ENCODE data around the gene RLN3.
"Not testable (repeated sequence)": the region's sequence is repeated elsewhere in the genome, so short reads cannot be mapped to it uniquely, and the experiment has no call there.

The RLN3 gene

DNA sequence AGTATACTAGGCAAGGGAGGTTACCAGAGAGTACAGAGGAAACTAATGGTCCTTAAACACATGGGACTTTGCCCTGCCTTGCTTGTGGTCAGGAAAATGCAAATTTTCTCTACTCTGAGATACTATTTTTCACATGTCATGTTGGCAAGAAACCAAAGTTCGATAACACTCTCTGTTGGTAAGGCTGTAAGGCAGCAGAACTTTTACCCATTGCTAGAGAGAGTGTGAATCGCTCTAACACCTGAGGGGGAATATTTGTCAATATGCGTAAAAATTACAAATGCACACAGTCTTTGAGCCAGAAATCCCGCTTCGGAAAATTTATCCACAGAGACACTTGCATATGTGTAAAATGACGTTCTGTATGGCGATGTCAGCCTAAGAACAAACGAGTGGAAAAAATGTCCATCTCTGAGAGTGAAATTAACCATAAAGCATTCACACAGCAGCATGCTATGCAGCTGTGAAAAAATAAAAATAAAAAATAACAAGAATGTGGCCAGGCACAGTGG is 12.4 kb upstream of the RLN3 start:
- no peak for DNase-seq (ENCODE audit: insufficient read length, low spot score)
- peak; percentile 98 for FAIRE-seq

DNA sequence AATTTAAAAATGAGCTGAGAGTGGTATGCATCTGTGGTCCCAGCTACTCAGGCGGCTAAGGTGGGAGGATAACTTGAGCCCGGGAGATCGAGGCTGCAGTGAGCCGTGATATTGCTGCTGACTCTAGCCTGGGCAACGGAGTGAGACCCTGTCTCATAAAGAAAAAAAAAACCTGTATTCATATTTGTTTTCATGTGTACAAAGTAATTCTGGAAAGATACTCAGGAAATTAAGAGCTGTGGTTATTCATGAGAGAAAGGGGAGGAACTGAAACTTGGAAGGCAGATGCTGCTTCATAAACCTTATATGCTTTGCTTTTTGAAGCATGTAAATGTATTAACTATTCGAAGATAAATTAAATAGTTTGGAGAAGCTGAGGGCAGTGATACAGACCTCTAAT is 8.8 kb upstream of the RLN3 start:
- peak; percentile 61 for FAIRE-seq
- no peak for DNase-seq (ENCODE audit: insufficient read length, low spot score)

DNA sequence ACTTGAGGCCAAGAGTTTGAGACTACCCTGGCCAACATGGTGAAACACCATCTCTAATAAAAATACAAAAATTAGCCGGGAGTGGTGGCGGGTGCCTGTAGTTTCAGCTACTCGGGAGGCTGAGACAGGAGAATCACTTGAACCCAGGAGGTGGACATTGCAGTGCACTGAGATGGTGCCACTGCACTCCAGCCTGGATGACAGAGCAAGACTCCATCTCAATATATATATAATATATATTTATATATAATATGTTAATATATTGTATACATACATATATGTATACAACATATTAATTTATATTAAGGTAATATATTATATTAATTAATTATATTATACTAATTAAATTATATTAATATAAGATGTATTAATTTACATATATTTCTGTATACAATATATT is 8.2 kb upstream of the RLN3 start:
- not testable (repeated sequence) for FAIRE-seq; DNase-seq (ENCODE audit: insufficient read length, low spot score)

DNA sequence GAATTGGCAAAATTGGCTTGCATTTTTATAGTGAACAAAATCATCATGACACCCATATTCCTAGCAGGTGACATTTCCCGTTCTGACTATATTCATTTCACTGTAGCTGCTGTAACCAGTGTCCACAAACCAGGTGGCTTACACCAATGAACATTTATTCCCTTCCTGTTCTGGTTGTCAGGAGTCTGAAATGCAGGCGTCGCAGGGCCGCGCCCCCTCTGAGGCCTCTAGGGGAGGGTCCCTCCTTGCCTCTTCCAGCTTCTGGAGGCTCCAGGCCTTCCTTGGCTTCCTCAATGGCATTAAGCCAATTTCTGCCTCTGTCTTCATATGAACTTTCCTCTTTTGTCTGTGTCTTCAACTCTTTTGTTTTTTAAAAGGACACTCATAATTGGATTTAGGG is 6.5 kb upstream of the RLN3 start:
- no peak for DNase-seq (ENCODE audit: insufficient read length, low spot score)
- FAIRE-seq, result peak; percentile 42

DNA sequence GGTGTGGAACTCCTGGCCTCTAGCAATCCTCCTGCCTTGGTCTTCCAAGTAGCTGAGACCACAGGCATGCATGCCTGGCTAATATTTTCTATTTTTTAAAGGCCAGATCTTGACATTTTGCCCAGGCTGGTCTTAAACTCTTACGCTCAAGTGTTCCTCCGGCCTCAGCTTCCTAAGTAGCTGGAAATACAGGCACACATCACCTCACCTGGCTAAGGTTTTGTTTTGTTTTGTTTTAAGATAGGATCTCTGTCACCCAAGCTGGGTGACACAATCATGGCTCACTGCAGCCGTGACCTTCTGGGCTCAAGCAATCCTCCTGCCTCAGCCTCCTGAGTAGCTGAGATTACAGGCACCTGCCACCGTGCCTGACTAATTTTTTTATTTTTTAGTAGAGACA is 5.5 kb upstream of the RLN3 start:
- FAIRE-seq, result no peak
- no peak for DNase-seq (ENCODE audit: insufficient read length, low spot score)

DNA sequence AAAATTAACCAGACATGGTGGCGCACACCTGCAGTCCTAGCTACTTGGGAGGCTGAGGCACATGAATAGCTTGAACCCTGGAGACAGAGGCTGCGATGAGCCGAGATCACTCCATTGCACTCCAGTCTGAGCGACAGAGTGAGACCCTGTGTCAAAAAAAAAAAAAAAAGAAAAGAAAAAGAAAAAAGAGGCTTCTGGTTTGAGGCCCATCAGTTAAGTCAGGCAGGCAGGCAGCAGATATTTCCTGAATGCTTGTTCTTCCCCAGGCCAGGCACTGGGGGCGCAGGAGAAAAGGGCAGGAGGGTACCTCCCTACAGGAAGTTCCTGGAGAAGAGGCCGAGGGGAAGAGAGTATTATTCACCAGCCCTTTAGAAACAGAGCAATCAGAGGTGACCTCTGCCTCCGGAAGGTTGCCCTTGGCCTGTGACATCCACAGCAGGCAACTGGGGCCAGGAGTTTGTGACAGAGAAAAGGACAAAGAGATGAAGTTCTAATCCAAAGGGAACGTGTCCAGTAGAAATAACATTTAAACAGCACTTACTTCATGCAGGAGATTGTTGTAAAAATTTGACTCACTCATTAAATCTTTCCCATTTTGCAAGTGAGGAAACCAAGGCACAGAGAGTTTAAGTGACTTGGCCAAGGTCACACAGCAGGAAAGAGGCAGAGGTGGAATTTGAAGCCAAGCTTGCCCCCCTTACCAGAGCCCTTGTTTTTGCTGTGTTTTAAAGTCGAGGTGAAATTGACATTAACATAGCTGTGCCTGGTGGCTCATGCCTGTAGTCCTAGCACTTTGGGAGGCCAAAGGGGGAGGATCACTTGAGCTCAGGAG is 4.3 kb upstream of the RLN3 start:
- FAIRE-seq (peak; percentile 31), DNase-seq (ENCODE audit: insufficient read length, low spot score) (no peak)

DNA sequence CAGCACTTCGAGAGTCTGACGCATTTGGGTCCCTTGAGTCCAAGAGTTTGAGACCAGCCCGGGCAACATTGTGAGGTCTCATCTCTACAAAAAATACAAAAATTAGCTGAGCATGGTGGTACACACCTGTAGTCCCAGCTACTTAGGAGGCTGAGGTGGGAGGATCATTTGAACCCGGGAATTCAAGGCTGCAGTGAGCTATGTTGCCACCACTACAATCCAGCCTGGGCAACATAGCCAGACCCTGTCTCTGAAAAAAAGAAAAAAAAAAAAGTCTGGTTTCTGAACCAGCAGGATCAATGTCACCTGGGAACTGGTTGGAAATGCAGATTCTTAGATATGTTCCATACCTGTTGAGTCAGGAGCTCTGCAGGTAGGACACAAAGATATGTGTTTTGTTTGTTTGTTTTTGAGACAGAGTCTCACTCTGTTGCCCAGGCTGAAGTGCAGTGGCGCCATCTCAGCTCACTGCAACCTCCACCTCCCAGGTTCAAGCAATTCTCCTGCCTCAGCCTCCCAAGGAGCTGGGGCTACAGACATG is 1.2 kb upstream of the RLN3 start:
- not testable (repeated sequence) for FAIRE-seq; DNase-seq (ENCODE audit: insufficient read length, low spot score)

DNA sequence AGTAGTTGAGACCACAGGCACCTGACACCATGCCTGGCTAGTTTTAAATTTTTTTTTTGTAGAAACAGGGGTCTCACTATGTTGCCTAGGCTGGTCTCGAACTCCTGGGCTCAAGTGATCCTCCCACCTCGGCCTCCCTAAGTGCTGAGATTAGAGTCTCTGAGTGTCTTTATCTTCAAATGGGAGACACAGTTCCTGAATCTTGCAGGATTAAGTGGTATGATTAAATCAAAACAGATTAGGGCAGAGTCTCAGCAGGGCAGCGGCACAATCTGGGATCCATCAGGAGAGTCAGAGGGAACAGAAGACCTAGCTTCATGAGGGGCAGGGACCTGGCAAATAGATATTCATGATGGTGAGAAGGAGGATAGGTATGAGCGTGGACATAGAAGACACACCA is 953 bp downstream of the RLN3 start:
- DNase-seq (ENCODE audit: insufficient read length, low spot score), result no peak
- FAIRE-seq, result no peak

DNA sequence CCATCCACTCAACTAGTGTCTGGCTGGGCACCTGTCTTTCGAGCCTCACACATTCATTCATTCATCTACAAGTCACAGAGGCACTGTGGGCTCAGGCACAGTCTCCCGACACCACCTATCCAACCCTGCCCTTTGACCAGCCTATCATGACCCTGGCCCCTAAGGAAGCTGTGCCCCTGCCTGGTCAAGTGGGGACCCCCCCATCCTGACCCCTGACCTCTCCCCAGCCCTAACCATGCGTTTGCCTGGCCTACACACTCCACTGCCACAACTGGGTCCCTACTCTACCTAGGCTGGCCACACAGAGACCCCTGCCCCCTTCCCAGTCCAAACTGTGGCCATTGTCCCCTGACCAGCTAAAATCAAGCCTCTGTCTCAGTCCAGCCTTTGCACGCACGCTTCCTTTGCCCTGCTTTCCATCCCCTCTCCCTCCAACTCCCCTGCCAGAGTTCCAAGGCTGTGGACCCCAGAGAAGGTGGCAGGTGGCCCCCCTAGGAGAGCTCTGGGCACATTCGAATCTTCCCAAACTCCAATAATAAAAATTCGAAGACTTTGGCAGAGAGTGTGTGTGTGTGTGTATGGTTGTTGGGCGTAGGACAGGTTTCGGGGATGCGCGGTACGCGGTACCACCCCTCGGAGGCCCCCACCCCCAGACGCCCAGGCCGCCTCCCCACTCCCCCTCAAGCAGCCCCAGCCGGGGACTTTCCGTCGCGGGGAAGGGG is 3.2 kb downstream of the RLN3 start:
- DNase-seq (ENCODE audit: insufficient read length, low spot score) (no peak), FAIRE-seq (no peak)

DNA sequence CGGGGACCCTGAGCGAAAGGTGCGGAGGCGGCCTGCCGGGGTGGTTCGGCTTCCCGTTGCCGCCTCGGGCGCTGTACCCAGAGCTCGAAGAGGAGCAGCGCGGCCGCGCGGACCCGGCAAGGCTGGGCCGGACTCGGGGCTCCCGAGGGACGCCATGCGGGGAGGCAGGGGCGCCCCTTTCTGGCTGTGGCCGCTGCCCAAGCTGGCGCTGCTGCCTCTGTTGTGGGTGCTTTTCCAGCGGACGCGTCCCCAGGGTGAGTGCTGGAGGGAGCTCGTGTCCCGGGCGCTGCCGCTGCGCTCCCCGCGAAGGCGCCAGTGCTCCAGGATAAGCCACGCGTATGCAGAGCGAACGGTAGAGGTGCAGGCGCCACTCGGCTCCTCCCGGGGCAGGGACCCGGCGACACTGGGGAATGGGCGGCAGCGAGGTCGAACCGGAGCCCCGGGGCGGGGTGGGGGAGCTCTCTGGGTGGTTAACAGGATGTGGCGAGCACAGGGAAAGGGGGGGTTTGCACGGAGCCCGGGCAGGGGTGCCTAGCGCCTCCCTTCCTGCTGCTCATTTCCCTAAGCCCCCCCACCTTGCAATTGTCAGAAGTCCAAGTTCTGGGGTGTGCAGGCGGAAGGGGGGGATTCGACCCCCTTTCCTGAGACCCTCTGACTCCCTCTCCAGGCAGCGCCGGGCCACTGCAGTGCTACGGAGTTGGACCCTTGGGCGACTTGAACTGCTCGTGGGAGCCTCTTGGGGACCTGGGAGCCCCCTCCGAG is 4.0 kb downstream of the RLN3 start, which contains the start of gene IL27RA:
Gene IL27RA (plus strand): TSS at position 44 of the 762 bp plus-strand sequence. CDS start 111 bp downstream, at position 155.
- FAIRE-seq (peak; percentile 72), DNase-seq (ENCODE audit: insufficient read length, low spot score) (peak; percentile 73)

DNA sequence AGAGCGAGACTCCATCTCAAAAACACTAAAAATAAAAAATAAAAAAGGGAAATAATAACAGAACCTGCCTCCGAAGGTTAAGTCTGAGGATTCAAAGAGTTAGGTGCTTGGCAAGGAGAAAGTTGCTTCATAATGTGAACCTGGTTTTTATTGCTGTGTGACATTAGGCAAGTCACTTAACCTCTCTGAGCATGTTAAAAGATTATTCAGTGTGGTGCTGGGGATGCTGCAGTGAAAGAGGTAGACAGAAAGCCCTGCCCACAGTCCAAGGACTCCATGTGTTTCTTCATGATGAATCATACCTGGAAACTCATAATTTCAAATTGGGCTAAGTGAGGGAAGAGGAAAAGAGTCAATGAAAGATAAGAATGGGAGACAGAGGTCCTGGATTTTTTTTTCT is 6.0 kb downstream of the RLN3 start:
- FAIRE-seq (no peak), DNase-seq (ENCODE audit: insufficient read length, low spot score) (no peak)

DNA sequence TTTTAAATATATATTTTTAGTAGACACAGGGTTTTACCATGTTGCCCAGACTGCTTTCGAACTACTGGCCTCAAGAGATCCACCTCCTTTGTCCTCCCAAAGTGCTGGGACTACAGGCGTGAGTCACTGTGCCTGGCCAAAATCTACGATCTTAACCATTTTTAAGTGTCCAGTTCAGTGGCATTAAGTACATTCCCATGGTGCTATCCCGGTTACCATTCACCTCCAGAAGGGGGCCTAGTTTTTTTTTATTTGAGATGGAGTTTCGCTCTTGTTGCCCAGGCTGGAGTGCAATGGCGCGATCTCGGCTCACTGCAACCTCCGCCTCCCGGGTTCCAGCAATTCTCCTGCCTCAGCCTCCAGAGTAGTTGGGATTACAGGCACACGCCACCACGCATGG is 7.2 kb downstream of the RLN3 start:
- DNase-seq (ENCODE audit: insufficient read length, low spot score); FAIRE-seq: not testable (repeated sequence)

DNA sequence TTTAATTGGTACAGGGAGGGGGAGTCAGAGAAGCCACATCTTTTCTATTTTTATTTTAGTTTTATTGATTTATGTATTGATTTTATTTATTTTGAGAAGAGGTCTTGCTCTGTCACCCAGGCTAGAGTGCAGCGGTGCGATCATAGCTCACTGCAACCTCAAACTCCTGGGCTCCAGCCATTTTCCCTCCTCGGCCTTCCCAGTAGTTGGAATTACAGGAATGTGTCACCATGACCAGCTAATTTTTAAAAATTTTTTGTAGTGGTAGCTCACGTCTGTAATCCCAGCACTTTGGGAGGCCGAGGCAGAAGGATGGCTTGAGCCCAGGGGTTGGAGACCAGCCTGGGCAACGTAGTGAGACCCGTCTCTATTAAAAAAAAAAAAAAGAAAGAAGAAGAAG is 7.8 kb downstream of the RLN3 start:
- FAIRE-seq (no peak), DNase-seq (ENCODE audit: insufficient read length, low spot score) (no peak)

DNA sequence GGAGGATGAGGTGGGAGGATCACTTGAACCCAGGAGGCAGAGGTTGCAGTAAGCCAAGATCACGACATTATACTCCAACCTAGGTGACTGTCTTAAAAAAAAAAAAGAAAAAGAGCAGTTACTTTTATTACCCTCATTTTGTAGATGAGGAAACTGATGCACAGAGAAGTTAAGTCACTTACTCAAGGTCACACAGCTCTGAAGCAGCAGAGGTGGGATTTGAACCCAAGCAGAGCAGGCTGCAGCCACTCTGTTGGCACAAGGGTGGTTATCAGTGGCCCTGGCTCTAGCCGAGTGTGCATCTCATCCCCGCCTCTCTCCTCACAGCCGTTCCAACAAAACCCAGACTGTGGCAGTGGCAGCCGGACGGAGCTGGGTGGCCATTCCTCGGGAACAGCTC is 11.2 kb downstream of the RLN3 start:
- FAIRE-seq, result no peak
- DNase-seq (ENCODE audit: insufficient read length, low spot score), result no peak

DNA sequence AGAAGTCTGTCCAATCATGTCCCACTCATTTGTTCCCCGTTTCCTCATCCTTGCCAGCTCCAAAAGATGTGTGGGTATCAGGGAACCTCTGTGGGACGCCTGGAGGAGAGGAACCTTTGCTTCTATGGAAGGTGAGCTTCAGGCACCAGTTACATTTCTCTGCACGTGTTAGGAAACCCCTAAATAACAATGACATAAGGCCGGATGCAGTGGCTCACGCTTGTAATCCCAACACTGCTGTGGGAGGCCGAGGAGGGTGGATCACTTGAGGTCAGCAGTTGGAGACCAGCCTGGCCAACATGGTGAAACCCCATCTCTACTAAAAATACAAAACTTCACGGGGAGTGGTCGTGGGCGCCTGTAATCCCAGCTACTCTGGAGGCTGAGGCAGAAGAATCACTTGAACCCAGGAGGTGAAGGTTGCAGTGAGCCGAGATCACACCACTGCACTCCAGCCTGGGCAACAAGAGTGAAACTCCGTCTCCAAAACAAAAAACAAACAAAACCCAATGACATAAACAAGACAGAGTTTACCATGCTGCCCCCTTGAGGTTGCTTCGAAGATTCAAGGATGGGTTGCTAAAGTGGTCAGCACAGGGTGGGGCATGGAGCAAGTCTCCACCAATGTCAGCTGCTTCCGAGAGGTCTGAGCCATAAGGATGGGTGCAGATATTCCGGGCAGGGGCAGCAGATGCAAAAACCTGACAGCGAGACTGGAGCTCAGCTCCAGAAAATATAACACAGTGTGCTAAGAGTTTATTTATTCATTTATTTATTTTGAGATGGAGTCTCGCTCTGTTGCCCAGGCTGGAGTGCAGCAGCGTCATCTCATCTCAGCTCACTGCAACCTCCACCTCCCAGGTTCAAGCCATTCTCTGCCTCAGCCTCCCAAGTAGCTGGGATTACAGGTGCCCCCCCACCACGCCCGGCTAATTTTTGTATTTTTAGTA is 15.0 kb downstream of the RLN3 start:
- DNase-seq (ENCODE audit: insufficient read length, low spot score), result not testable (repeated sequence)

DNA sequence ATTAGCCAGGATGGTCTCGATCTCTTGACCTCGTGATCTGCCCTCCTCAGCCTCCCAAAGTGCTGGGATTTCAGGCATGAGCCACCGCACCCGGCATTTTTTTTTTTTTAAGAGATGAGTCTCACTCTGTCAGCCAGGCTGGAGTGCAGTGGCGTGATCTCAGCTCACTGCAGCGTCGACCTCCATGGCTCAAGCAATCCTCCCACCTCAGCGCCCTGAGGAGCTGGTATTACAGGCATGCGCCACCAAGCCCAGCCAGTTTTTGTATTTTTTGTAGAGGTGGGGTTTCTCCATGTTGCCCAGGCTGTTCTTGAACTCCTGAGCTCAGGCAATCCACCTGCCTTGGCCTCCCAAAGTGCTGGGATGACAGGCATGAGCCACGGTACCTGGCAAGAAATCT is 19.9 kb downstream of the RLN3 start:
- FAIRE-seq; DNase-seq (ENCODE audit: insufficient read length, low spot score): not testable (repeated sequence)

More for the DNA sequence above, 15.0 kb downstream of the RLN3 start:
- peak; percentile 93 for FAIRE-seq

DNA sequence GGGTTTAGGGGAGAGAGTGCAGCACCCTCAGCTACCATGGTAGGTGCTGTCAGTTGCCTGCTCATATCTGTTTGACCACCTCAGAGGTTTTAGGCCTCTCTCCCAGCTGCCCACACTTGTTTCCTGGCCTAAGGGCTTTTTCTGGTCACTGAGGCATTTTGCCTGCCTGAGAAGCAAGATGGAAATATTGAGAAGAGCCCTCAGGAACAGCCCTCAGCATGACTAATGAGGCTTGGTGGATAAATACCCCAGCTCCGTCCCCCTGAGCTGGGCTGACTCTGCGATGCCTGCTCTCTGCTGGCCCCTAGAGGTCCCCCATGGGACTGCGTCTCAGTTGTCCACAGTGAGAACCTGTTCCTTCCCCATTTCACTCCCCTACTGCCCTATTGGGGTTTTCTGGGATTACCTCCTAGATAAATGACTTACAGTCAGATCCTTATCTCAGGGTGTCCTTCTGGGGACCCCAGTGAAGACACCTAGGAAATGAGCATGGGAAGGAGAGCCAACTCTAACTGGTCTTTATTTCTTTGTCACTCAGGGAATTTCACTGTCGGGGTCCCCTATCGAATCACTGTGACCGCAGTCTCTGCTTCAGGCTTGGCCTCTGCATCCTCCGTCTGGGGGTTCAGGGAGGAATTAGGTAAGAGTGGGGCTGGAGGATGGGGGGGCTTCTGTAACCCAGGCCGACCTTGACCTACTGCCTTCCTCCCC is 20.6 kb downstream of the RLN3 start:
- FAIRE-seq (peak; percentile 53), DNase-seq (ENCODE audit: insufficient read length, low spot score) (peak; percentile 75)

DNA sequence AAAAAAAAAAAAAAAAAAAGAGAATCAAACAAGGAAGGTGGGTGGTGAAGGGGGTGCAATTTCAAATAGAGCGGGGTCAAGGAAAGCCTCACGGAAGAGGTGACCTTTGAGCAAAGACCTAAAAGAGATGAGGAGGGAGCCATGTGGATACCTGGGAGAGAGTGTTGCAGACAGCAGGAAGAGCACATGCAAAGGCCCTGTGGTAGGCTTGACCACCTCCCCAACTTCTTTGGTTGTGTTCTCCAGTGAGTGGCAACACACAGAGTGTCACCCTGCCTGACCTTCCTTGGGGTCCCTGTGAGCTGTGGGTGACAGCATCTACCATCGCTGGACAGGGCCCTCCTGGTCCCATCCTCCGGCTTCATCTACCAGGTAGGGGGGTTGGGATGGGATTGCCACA is 22.6 kb downstream of the RLN3 start:
- FAIRE-seq, result no peak
- no peak for DNase-seq (ENCODE audit: insufficient read length, low spot score)

DNA sequence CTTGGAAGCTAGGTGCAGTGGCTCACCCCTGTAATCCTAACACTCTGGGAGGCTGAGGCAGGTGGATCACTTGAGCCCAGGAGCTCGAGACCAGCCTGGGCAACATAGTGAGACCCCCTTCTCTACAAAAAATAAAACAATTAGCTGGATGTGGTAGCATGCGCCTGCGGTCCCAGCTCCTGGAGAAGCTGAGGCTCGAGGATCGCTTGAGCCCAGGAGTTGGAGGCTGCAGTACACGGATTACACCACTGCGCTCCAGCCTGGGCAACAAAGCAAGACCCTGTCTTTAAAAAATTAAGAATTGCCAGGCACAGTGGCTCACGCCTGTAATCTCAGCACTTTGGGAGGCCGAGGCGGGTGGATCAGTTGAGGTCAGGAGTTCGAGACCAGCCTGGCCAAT is 23.0 kb downstream of the RLN3 start:
- not testable (repeated sequence) for DNase-seq (ENCODE audit: insufficient read length, low spot score); FAIRE-seq
